ENCODE data around the gene SAXO2.
"Not testable (repeated sequence)": the region's sequence is repeated elsewhere in the genome, so short reads cannot be mapped to it uniquely, and the experiment has no call there.

Gene SAXO2

DNA sequence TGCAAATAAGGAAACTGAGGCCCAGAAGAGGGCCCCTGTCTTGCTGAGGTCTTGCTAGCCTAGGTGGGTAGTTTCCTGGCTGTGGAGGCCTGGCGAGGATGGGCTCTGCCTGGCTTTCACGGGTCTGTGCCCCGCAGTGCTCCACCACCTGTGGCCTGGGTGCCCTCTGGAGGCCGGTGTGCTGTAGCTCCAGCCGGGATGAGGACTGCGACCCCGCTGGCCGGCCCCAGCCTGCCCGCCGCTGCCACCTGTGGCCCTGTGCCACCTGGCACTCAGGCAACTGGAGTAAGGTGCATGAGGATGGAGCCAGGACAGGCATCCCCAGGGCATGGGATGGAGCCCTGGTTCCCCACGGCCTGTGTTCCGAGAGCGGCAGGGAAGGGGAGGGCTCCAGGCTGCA, 66.4 kb downstream of the SAXO2 start:
- not testable (repeated sequence) for H3K4me3 ChIP-seq (ENCODE audit: low read depth, low read length); DNase-seq (ENCODE audit: low read depth)

DNA sequence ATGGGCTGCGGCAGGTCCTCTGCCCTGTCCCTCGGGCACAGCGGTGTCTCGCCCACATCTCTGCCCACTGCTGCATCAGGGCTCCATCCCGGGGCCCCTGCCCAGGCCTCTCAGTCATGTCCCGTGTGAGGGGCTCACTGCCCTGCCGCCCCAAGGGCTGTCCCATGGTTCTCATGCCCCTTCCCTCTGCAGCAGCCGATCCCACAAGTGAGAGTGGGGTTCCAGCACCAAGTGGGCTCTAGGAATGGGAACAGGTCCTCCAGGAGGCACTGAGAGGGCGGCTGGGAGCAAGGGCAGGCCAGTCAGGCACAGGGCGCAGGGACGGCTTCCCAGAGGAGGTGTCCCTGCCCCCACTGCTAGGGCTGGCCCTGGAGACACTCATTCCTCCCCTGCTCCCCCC, 68.3 kb downstream of the SAXO2 start:
- not testable (repeated sequence) for DNase-seq (ENCODE audit: low read depth)

DNA sequence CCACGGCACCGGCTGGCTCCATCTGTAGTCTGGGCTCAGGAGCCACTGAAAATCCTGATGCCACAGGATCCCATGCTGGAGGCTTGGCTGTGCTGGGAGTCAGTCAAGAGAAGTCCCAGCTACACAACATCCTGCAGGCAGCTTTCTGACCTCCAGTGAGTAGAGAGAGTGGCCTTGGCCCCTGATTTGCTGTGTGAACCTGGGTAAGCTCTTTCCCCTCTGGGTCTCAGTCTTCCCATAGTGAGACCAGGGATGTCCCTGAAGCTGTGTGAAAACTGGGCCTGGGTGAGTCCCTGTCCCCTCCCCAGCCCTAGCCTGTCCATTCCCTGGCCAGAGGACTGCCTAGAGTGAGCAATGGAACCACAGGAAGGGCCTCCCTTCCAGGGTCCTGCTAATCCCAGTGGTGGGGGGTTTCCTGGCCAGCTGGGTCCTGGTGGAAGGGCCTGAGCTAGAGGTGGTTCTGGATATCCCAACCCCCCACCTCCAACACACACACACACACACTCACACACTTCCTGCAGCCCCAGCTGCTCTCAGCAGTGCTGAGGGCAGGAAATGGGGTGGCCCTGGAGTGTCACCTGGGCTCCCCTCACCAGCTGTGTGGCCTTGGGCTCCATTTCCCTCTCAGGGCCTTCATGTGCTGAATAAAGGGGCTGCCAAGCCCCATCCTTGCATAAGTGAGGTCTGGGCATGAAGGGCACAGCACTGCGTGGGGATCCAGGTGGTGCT, 69.1 kb downstream of the SAXO2 start:
- DNase-seq (ENCODE audit: low read depth); H3K4me3 ChIP-seq (ENCODE audit: low read depth, low read length): not testable (repeated sequence)

More for the DNA sequence above, 68.3 kb downstream of the SAXO2 start:
- not testable (repeated sequence) for H3K4me3 ChIP-seq (ENCODE audit: low read depth, low read length)

DNA sequence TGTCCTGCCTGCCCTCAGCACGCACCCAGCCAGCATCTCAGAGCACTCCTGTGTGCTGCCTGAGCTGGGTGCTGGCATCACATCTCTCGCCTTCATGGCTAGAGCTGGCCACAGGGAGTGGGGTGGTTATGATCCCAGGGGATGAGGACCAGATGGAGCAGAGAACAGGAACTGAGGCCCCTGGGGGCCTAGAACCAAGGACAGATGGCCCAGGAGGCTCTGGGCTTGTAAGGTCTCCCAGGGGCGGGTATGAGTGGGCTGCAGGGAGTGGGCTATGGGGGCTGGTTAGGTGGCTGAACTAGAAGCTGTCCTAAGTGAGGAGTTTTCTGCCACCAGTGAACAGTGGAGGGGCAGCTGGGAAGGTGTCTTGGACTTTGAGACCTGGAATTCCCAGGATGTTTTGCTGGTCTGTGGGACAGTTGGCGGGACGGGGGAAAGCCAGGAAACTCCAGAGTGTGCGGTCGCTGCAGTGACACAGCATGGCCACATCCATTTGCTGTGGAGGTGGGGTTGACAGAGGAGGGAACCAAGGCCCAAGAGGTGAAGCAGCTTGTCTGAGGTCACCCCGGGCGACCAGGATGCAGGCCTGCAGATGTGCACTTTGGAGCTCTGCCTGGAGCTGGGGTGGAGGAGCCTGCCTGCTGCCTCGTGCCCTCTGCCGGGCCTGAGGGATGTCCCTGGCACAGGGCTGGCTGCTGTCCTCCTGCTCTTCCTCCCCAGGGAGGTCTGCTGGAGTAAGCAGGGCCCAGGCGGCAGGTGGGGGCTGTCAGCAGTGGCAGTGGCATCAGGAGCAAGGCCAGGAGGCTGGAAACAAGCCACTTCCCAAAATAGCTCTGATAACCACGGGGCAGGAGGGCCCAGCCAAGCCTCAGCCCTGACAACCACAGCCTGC, 70.3 kb downstream of the SAXO2 start:
- DNase-seq (ENCODE audit: low read depth); H3K4me3 ChIP-seq (ENCODE audit: low read depth, low read length): not testable (repeated sequence)

DNA sequence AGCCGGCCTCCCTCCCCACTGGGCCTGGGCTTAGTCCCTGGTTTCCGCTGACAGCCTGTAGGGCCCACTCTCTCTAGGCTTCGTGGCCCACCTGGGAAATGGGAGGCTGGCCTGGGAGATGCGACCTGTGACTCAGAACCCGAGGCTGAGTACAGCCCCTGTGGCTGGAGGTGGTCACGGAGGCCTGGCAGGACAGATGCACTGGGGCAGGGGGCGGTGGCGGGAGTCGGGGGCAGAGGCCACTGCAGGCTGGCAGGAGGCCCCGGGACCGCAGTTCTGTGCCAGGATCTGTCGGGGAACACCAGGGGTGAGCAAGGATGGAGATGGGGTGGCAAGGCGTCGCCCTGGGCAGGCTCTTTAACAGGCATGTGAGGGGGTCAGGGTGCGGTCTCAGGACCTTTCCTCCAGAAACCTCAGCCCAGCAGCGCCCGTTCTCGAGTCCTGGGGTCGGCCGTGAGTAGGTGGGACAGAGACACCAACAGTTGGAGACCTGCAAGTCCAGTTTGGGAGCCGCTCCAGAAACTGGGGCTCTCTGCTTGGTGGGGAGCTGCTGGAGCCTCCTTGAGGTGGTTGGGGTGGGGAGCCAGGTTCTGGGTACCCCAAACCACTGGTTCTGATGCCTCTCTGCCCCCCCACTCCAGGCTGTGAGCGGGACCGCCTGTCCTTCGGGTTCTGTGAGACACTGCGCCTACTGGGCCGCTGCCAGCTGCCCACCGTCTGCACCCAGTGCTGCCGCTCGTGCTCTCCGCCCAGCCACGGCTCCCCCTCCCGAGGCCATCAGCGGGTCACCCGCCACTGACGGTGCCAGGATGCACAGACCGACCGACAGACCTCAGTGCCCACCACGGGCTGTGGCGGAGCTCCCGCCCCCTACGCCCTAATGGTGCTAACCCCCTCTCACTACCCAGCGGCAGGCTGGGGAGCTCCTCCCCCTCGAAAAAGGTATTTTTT, 71.3 kb downstream of the SAXO2 start:
- H3K4me3 ChIP-seq (ENCODE audit: low read depth, low read length); DNase-seq (ENCODE audit: low read depth): not testable (repeated sequence)

Measured in skeletal muscle cell (primary cell).